Kidney epithelial cell (primary cell): ENCODE results near the gene ABHD12. TPM values are rescaled to one million over a fixed set of nuclear protein-coding genes. Genes with fewer than 3 reads are reported as not detected.
"Not testable (repeated sequence)": the region's sequence is repeated elsewhere in the genome, so short reads cannot be mapped to it uniquely, and the experiment has no call there.

ENCODE experiments used
- DNase-seq: peaks from one replicate; pipeline ENCODE4 v3.0.0-alpha.2; 2010; ENCODE audit warnings: low read depth
- H3K27me3 ChIP-seq: 2 replicates; pipeline ENCODE4 v1.6.0; 2011; ENCODE audit warnings: low read length; ENCODE audit not compliant: control insufficient read depth, insufficient read depth
- H3K36me3 ChIP-seq: 2 replicates; pipeline ENCODE4 v1.5.1; 2011; ENCODE audit warnings: low read length; ENCODE audit not compliant: control insufficient read depth, insufficient read depth
- H3K4me3 ChIP-seq: 2 replicates; pipeline ENCODE4 v1.5.1; 2011; ENCODE audit warnings: low read depth, mild to moderate bottlenecking, control low read depth, low read length
- total RNA-seq: library from RNA; depleted of rRNA; stranded (reverse); fragments of >200 nt; gene quantifications from 2 replicates; pipeline ENCODE4 v1.2.3, GENCODE V29; 2015
- TF ChIP-seq, protein P1 (sequence below): IDR thresholded peaks from 2 replicates; pipeline ENCODE4 v1.5.1; 2011; ENCODE audit warnings: mild to moderate bottlenecking, moderate library complexity, low read length, control low read depth, inconsistent platforms; ENCODE audit not compliant: insufficient read depth, poor library complexity, severe bottlenecking

ABHD12 gene
- total RNA-seq, 1 donor from 2014 or later = 75.1 TPM

DNA sequence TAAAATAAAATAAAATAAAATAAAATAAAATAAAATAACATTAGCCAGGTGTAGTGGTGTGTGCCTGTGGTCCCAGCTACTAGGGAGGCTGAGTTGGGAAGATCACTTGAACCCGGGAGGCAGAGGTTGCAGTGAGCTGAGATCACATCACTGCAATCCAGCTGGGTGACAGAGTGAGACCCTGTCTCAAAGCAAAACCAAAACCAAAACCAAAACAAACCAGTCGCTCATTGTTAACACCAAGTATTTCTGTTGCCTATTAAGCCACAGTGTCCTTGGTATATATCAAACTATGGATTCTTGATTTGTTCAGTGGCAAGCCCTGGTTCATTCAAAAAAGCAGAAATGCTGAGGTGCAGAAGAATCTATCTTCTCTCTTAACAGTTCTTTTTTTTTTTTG is 77.0 kb downstream of the ABHD12 start:
- no peak for DNase-seq
- no peak overlapping the region for H3K4me3 ChIP-seq
- no peaks in the 10 kb centered on the region for H3K27me3 ChIP-seq
- TF ChIP-seq, protein P1, sequence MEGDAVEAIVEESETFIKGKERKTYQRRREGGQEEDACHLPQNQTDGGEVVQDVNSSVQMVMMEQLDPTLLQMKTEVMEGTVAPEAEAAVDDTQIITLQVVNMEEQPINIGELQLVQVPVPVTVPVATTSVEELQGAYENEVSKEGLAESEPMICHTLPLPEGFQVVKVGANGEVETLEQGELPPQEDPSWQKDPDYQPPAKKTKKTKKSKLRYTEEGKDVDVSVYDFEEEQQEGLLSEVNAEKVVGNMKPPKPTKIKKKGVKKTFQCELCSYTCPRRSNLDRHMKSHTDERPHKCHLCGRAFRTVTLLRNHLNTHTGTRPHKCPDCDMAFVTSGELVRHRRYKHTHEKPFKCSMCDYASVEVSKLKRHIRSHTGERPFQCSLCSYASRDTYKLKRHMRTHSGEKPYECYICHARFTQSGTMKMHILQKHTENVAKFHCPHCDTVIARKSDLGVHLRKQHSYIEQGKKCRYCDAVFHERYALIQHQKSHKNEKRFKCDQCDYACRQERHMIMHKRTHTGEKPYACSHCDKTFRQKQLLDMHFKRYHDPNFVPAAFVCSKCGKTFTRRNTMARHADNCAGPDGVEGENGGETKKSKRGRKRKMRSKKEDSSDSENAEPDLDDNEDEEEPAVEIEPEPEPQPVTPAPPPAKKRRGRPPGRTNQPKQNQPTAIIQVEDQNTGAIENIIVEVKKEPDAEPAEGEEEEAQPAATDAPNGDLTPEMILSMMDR = no peak
- no peaks in the 10 kb centered on the region for H3K36me3 ChIP-seq

DNA sequence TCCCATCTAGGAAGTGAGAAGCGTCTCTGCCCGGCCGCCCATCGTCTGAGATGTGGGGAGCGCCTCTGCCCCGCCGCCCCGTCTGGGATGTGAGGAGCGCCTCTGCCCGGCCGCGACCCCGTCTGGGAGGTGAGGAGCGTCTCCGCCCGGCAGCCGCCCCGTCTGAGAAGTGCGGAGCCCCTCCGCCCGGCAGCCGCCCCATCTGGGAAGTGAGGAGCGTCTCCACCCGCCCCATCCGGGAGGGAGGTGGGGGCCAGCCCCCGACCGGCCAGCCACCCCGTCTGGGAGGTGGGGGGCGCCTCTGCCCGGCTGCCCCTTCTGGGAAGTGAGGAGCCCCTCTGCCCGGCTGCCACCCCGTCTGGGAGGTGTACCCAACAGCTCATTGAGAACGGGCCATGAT is 77.9 kb downstream of the ABHD12 start:
- not testable (repeated sequence) for DNase-seq, H3K4me3 ChIP-seq, H3K36me3 ChIP-seq, H3K27me3 ChIP-seq

DNA sequence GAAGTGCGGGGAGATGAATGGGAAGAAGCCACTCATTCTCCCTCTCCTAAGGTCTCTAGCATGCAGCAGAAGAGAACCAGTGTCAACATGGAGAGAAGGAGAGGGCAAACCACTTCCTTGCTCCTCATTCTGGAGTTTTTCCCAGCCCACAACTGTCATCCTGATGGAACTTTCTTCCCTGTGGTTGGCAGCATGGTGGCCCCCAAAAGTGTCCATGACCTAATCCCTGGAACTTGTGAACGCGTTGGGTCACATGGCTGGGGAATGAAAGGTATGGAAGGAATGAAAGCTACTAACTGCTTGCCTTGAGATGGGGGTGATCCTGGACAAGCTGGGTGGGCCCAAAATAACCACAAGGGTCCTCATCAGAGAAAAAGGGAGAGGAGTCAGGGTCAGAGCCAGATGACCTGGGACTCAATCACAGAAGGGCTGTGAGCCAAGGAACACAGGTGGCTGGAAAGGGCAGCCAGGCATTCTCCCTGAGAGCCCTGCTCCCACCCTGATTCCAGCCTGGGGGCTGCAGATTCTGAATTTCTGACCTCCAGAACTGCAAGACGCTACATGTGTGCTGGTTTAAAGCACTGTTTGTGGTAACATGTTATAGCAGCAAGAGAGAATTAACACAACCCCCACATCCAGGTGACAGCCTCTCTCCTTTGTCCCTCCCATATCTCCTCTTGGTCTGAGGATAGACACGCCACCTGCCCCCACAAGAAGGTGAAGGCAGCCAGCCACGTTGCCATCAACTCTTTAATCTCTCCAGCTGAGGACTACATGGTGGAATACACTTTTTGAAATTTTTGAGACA is 79.5 kb downstream of the ABHD12 start:
- TF ChIP-seq, protein P1 = no peak
- Histone ChIP-seq H3K27me3 (no peaks in the 10 kb centered on the region), H3K36me3 (peaks cover 1% of the 10 kb centered on the region), H3K4me3 (no peak overlapping the region)
- no peak for DNase-seq

DNA sequence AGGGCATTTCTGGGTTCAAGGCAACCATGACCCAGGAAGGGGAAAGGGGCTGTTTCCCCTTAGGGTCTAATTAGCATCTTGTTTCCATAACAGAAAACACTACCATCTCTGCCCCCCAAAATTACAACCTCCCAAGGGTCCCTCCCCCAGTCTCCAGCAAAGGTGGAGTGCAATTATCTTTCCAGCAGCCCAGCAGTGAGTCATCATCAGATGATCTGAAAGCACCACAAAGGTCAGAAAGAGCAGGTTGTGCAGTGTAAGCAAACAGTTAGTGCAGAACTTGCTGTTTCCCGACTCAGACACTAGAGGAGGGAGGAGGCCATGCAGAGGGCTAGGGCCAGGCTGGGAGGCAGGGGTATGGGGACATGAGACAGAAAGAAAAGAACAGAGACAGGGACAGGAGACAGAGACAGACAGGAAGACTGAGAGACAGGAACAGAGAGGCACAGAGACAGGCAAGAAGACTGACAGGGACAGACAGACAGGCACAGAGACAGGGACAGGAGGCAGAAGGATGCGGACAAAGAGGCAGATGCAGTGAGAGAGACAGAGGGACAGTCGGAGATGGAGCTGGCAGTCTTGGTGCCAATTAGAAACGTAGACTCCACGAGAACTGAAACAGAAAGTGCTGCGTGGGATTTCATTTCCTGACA is 80.2 kb downstream of the ABHD12 start:
- DNase-seq = peak; percentile 94

DNA sequence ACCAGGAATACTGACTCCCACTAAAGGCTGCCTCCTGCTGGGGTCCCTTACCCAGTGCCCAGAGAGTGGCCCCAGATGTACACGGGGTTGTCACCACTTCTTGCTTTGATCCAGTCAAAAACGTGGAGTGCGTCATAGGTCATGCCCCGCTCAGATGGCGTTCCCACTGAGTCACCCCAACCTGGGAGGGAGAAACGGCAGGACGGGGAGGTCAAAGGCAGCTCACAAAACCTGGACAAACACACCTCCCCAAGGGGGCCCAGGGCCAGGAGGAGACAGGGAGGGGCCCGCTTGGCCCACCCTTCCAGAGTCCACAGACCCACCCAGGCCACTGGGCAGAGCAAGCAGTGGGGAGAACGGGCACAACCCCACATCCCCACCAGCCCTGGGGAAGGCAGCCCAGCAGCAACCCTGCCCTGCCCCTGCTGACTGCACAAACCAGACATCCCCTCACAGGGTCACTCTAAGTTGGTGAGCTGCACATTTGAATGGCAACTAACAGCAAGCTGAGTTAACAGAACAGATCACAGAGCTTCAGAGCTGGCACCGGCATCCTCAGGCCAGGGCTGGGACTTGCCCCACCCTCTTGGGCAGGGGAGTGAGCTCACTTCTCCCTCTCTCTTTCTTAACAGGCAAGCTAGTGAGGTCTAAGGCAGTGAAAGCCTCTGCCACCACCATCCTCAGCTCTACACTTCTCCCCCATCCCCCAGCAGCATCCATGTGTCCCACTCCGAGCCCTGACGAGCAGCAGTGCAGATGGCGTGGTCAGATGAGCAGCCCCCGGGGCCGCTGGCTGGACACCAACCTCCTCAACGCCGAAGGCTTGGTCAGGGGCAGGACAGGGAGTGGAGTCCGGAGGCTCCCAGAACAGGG is 81.0 kb downstream of the ABHD12 start:
- Histone ChIP-seq H3K27me3 (no peaks in the 10 kb centered on the region), H3K36me3 (peaks cover 1% of the 10 kb centered on the region), H3K4me3 (no peak overlapping the region)
- TF ChIP-seq, protein P1 = no peak
- DNase-seq = peak; percentile 75

More for the DNA sequence above, 80.2 kb downstream of the ABHD12 start:
- Histone ChIP-seq H3K27me3 (no peaks in the 10 kb centered on the region), H3K36me3 (peaks cover 1% of the 10 kb centered on the region), H3K4me3 (no peak overlapping the region)
- TF ChIP-seq, protein P1 = peak; percentile 93
